EL (cell line): Measurements from ENCODE around the gene TRAF3IP1.
"Not testable (repeated sequence)": the region's sequence is repeated elsewhere in the genome, so short reads cannot be mapped to it uniquely, and the experiment has no call there.

Experiments used
- DNase-seq: peaks from one replicate; pipeline ENCODE4 v3.0.0-alpha.2; 2016

TRAF3IP1 gene

GRCh38 chr2:238320246-238320647 lies at the start of gene TRAF3IP1:
Gene TRAF3IP1, plus strand, starts transcription at chr2:238320518. Its CDS starts 145 bp downstream, at chr2:238320663.
- peak; percentile 90 for DNase-seq

- no peak for DNase-seq
Measured at GRCh38 chr2:238270606-238271005, 49.7 kb upstream of the TRAF3IP1 start.

GRCh38 chr2:238271061-238271554 lies 49.2 kb upstream of the TRAF3IP1 start:
- no peak for DNase-seq

- not testable (repeated sequence) for DNase-seq
Measured at GRCh38 chr2:238271686-238272085, 48.6 kb upstream of the TRAF3IP1 start.

- DNase-seq = no peak
Measured at GRCh38 chr2:238272156-238272555, 48.2 kb upstream of the TRAF3IP1 start.

- DNase-seq = not testable (repeated sequence)
Measured at GRCh38 chr2:238273433-238273832, 46.9 kb upstream of the TRAF3IP1 start.

GRCh38 chr2:238274152-238274865 lies 46.0 kb upstream of the TRAF3IP1 start:
- DNase-seq = no peak

- DNase-seq = no peak
Measured at GRCh38 chr2:238277695-238278094, 42.6 kb upstream of the TRAF3IP1 start.

- DNase-seq = no peak
Measured at GRCh38 chr2:238278626-238279323, 41.5 kb upstream of the TRAF3IP1 start.

- DNase-seq = no peak
Measured at GRCh38 chr2:238279324-238279682, 41.0 kb upstream of the TRAF3IP1 start.

- no peak for DNase-seq
Measured at GRCh38 chr2:238280083-238280825, 40.1 kb upstream of the TRAF3IP1 start.

- DNase-seq = no peak
Measured at GRCh38 chr2:238281826-238282480, 38.4 kb upstream of the TRAF3IP1 start.

- no peak for DNase-seq
Measured at GRCh38 chr2:238282861-238283738, 37.2 kb upstream of the TRAF3IP1 start.

GRCh38 chr2:238284802-238285515 lies 35.4 kb upstream of the TRAF3IP1 start:
- DNase-seq = no peak

GRCh38 chr2:238285653-238286082 lies 34.6 kb upstream of the TRAF3IP1 start:
- DNase-seq = peak; percentile 91

- DNase-seq = no peak
Measured at GRCh38 chr2:238286095-238286494, 34.2 kb upstream of the TRAF3IP1 start.

GRCh38 chr2:238286551-238286950 lies 33.8 kb upstream of the TRAF3IP1 start:
- peak; percentile 69 for DNase-seq

GRCh38 chr2:238286987-238287736 lies 33.2 kb upstream of the TRAF3IP1 start:
- no peak for DNase-seq

- peak; percentile 78 for DNase-seq
Measured at GRCh38 chr2:238287737-238288649, 32.3 kb upstream of the TRAF3IP1 start, which contains the start of gene PER2. Gene PER2, minus strand, starts transcription at chr2:238288610. Its CDS starts 10,674 bp downstream, at chr2:238277936.
